GM18873 (cell line): ENCODE results near the gene CLIP1.
"Not testable (repeated sequence)": the region's sequence is repeated elsewhere in the genome, so short reads cannot be mapped to it uniquely, and the experiment has no call there.

Experiments used
- ATAC-seq: cut with Tn5 transposase; IDR thresholded peaks from one replicate; pipeline ENCODE4 v1.9.1; 2021; ENCODE audit warnings: mild to moderate bottlenecking, moderate library complexity, moderate number of reproducible peaks; ENCODE audit not compliant: unreplicated experiment, low FRiP score

The CLIP1 gene

GRCh38 chr12:122266230-122266901, 156.1 kb downstream of the CLIP1 start, which contains the start of gene VPS33A:
Gene VPS33A, minus strand, starts transcription at chr12:122266494. Its CDS starts 86 bp downstream, at chr12:122266408.
- peak; percentile 85 for ATAC-seq

DNA sequence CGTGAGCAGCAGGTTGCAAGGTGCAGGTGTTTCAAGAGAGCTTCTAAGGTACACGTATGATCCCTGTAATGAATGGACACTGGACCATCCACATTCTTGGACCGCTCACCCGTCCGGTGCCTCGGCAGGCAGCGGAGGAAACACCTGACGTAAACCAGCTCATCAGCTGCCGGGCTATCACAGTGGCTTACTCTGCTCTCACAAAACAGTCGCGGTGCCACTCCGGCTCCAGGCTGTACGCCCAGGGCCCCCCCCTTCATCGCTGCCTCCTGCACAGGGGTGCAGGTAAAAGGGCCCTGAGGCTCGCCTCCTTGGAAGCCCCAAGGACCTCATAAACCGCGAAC, 156.6 kb downstream of the CLIP1 start:
- ATAC-seq = peak; percentile 34

GRCh38 chr12:122265476-122265875, 157.0 kb downstream of the CLIP1 start:
- ATAC-seq = no peak

GRCh38 chr12:122260735-122261134, 161.7 kb downstream of the CLIP1 start:
- not testable (repeated sequence) for ATAC-seq

DNA sequence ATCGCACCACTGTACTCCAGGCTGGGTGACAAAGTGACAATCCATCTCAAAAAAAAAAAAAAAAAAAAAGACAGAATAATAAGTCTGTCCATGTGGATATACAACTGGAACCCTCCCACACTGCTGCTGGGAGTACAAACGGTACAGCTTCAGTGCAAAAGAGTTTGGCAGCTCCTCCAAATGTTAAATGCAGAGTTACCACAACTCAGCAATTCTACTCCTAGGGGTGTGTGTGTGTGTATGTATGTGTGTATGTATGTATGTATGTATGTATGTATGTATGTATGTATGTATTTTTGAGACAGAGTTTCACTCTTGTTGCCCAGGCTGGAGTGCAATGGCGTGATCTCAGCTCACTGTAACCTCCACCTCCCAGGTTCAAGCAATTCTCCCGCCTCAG, 163.5 kb downstream of the CLIP1 start:
- not testable (repeated sequence) for ATAC-seq

GRCh38 chr12:122258462-122258861, 164.0 kb downstream of the CLIP1 start:
- ATAC-seq = not testable (repeated sequence)

DNA sequence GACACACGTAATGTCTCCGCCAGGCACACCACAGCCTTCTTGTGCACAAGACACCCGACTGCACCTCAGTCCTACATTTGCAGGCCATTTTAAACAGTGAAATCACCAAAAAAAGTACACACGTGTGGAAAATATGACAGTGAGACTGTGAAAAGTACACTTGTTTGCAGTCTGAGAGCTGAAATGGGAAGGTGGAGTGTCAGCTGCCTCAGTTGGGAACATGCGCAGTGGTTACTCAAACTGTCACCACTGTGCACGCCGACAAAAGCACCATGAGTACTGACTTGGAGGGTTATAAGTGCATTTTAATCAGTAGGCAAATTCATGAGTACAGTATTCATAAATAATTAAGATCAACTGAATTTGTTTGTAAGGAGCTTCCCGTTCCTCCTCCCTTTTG, 171.9 kb downstream of the CLIP1 start:
- no peak for ATAC-seq

DNA sequence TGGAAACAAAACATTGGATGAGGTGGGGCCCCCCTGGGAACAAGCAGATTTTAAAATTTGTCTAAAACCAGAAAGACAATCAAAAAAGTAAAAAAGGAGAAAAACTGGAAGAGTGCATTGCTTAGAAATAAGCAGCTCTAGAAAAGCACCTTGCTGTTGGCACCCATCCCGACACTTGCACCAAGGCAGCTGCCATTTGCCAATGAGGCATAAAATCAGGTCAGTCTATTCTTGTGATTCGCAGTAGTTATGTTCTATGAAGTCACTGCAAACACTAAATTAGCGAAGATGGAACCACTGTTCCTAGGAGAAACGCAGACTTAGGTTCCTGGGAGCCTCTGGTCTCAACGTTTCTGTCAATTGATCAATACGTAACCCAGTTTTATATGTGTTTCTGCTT, 172.4 kb downstream of the CLIP1 start:
- ATAC-seq = no peak

DNA sequence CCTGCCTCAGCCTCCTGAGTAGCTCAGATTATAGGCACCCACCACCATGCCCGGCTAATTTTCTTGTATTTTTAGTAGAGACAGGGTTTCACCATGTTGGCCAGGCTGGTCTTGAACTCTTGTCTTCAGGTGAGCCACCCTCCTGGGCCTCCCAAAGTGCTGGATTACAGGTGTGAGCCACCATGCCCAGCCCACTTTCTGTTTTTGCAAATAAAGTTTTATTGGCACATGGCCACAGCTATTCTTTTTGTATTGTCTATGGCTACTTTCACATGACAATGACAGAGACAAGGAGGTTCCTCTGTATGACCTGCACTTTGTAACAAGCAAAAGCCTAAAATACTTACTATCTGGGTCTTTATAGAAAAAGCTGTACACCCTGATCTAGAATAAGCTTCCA, 176.9 kb downstream of the CLIP1 start:
- no peak for ATAC-seq

GRCh38 chr12:122244565-122245371, 177.7 kb downstream of the CLIP1 start:
- ATAC-seq = no peak

DNA sequence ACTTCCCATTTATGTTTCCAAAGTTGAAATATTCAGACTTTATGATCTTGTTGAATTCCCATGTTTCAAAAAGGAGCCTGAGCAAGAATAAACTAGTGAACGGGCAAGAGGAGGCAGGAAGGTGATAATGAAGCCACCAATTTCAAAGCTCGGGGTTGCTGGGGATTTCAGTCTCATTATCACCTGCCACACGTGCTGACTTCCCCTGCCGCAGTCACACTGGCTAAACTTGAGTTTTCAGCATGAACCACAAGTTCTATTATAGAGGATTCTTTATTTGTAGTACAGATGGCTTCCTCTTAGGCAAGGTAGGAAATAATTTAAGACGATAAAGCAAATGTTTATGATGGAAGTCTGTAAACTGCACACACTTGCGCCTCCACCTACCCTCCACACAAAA, 178.5 kb downstream of the CLIP1 start:
- ATAC-seq = no peak

DNA sequence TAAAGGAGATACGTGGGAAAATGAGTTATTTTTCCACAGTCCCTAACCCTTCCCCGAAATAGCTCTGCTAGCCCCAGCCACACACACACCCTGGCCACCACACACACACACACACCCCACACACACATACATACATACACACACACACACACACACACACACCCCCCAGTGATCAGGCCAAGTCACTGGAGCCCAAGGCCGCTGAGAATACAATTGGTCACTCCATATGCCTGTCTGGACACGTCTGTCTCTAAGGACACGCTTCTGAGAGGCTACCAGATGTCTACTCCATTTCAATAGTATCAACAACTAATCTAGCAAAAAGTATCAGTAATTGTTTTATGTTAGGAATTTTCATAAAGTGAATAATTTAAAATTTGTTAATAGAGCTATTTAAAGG, 183.6 kb downstream of the CLIP1 start:
- no peak for ATAC-seq

DNA sequence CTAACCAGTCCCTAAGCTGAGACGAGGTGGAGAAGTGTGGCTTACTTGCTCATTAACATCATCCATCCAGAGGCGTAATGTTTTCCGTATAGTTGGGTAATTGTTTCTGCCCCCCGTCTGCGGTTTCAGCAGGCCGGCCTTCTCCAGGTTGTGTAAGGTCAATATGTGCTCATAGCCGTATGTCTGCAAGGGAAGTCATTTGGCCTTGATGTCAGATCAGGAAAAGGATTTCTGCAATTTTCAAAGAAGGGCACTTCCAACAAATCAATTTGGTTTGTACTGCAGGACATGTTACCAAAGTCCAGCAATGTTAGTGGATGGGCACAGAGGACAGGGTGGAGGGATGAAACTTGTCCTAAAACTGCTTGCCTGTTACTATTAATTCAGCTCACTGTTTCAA, 186.7 kb downstream of the CLIP1 start:
- ATAC-seq = no peak

- no peak for ATAC-seq
These were observed 189.8 kb downstream of the CLIP1 start for GRCh38 chr12:122232691-122233090.

DNA sequence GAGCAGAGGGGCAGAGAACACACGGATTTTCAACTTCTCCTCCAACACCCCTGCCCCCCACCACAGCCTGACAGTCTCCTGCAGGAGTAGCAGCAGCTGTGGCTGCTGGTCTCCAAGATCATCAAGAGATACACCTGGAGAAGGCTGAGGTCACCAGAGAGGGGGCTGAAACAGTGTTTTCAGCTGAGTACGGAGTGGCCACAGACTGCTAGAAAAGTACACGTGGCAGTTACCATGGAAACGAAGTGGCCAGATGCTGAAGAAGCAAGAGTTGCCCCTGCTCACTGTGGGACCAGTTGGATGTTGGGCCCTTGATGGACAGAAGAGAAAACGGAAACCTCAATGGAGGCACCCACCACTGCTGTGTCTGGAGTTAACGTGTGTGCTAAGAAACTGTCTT, 191.7 kb downstream of the CLIP1 start:
- ATAC-seq = no peak

- ATAC-seq = no peak
These were observed 194.4 kb downstream of the CLIP1 start for GRCh38 chr12:122228092-122228491.

DNA sequence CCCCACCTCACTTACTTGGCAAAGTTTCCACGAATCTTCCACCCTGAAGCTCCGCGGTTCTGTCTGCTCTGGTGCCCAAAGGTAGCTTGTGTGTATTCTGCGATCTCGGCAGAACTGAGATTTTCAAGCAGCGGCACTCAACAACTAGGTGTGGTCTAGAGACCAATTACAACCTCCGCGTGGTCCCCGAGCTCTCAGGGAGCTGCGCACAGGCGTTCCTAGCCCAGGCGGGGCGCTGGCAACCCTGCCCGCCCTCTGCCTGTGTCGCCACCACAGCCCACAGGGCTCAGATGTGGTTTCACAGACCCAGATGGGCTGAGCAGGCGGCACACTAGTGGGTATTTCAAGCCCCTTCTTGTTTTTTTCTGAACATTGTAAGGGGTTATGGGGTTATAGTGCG, 195.1 kb downstream of the CLIP1 start:
- ATAC-seq = no peak

- ATAC-seq = no peak
These were observed 195.9 kb downstream of the CLIP1 start for GRCh38 chr12:122226366-122227125.

DNA sequence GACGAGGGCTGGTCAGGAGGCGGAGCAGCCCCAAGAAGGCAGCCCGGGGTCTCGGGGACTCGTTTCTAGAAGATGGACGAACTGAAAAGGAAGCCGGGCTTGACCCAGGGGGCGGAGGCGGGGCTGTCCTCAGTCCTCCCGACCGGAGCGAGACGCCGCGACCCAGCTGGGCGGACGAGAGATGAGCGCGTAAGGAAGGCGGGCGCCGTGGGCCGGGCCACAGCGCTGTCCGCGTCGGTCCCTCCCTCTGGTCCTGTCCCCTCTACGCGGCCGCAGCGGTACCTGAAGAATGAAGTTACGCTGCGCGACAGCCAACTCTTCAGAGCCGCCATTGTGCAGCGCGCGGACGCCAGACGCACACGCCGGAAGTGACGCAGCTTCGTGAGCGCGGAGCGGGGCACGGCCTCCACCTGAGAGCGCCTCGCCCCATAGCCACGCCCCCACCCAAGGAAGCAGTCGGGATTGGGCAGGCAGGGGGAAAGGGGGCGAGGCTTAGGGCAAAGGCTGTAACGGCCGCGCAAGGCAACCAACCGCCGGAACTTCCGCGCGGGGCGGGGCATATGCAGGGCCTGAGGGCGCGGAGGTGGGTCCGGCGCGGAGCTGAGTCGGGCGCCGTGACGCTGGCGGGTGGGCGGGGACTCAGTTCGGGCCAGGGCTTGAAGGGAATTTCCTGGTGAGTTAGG, 196.6 kb downstream of the CLIP1 start, which contains the start of gene DIABLO:
Gene DIABLO (minus strand): TSS at position 370 of the 683 bp plus-strand sequence. CDS start 38 bp downstream, at position 332.
- ATAC-seq = peak; percentile 85
